ENCODE results near the gene AATK.

Gene AATK

GRCh38 chr17:81183316-81183715, 17.3 kb upstream of the AATK start:
- no peak for DNase-seq (ENCODE audit: extremely low read depth in 1 of 2, low read depth in 1 of 2)

GRCh38 chr17:81182596-81182995, 16.6 kb upstream of the AATK start:
- DNase-seq (ENCODE audit: extremely low read depth in 1 of 2, low read depth in 1 of 2) = no peak

GRCh38 chr17:81181811-81182185, 15.8 kb upstream of the AATK start:
- no peak for DNase-seq (ENCODE audit: extremely low read depth in 1 of 2, low read depth in 1 of 2)

GRCh38 chr17:81180836-81181810, 15.1 kb upstream of the AATK start:
- no peak for DNase-seq (ENCODE audit: extremely low read depth in 1 of 2, low read depth in 1 of 2)

- DNase-seq (ENCODE audit: extremely low read depth in 1 of 2, low read depth in 1 of 2) = no peak
These were observed 13.8 kb upstream of the AATK start for GRCh38 chr17:81179861-81180260.

- no peak for DNase-seq (ENCODE audit: extremely low read depth in 1 of 2, low read depth in 1 of 2)
These were observed 13.2 kb upstream of the AATK start for GRCh38 chr17:81179220-81179619.

- DNase-seq (ENCODE audit: extremely low read depth in 1 of 2, low read depth in 1 of 2) = no peak
These were observed 12.4 kb upstream of the AATK start for GRCh38 chr17:81178136-81179091.

- no peak for DNase-seq (ENCODE audit: extremely low read depth in 1 of 2, low read depth in 1 of 2)
These were observed 10.6 kb upstream of the AATK start for GRCh38 chr17:81176666-81177065.

- DNase-seq (ENCODE audit: extremely low read depth in 1 of 2, low read depth in 1 of 2) = no peak
These were observed 7.7 kb upstream of the AATK start for GRCh38 chr17:81173762-81174155.

GRCh38 chr17:81173052-81173761, 7.2 kb upstream of the AATK start:
- no peak for DNase-seq (ENCODE audit: extremely low read depth in 1 of 2, low read depth in 1 of 2)

GRCh38 chr17:81171941-81172340, 5.9 kb upstream of the AATK start:
- DNase-seq (ENCODE audit: extremely low read depth in 1 of 2, low read depth in 1 of 2) = no peak

GRCh38 chr17:81170727-81171494, 4.9 kb upstream of the AATK start:
- DNase-seq (ENCODE audit: extremely low read depth in 1 of 2, low read depth in 1 of 2) = no peak

GRCh38 chr17:81169870-81170309, 3.9 kb upstream of the AATK start:
- no peak for DNase-seq (ENCODE audit: extremely low read depth in 1 of 2, low read depth in 1 of 2)

GRCh38 chr17:81167638-81168037, 1.6 kb upstream of the AATK start:
- DNase-seq (ENCODE audit: extremely low read depth in 1 of 2, low read depth in 1 of 2) = no peak

- DNase-seq (ENCODE audit: extremely low read depth in 1 of 2, low read depth in 1 of 2) = no peak
These were observed 1.1 kb upstream of the AATK start for GRCh38 chr17:81167194-81167524.

GRCh38 chr17:81165246-81166032, 582 bp downstream of the AATK start, which contains the start of gene PVALEF:
PVALEF (plus strand) TSS chr17:81165507; CDS start chr17:81181227, 15,720 bp downstream.
- no peak for DNase-seq (ENCODE audit: extremely low read depth in 1 of 2, low read depth in 1 of 2)

GRCh38 chr17:81164371-81165245, 1.4 kb downstream of the AATK start:
- DNase-seq (ENCODE audit: extremely low read depth in 1 of 2, low read depth in 1 of 2) = no peak

GRCh38 chr17:81163703-81164370, 2.2 kb downstream of the AATK start:
- no peak for DNase-seq (ENCODE audit: extremely low read depth in 1 of 2, low read depth in 1 of 2)
